Occipital lobe (tissue), 2 donors: Measurements from ENCODE around the gene LIN7A. TPM values are rescaled to one million over a fixed set of nuclear protein-coding genes. Genes with fewer than 3 reads are reported as not detected.

Experiments
- DNase-seq: peaks from one replicate; lab custom pipeline; 2025; lab: John Stamatoyannopoulos, UW
- total RNA-seq: library from RNA; depleted of rRNA; stranded (reverse); fragments of >200 nt; gene quantifications from one replicate; pipeline ENCODE4 v1.2.3, GENCODE V29; 2014

LIN7A gene, protein sequence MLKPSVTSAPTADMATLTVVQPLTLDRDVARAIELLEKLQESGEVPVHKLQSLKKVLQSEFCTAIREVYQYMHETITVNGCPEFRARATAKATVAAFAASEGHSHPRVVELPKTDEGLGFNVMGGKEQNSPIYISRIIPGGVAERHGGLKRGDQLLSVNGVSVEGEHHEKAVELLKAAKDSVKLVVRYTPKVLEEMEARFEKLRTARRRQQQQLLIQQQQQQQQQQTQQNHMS
- 37.7 TPM for total RNA-seq

DNA sequence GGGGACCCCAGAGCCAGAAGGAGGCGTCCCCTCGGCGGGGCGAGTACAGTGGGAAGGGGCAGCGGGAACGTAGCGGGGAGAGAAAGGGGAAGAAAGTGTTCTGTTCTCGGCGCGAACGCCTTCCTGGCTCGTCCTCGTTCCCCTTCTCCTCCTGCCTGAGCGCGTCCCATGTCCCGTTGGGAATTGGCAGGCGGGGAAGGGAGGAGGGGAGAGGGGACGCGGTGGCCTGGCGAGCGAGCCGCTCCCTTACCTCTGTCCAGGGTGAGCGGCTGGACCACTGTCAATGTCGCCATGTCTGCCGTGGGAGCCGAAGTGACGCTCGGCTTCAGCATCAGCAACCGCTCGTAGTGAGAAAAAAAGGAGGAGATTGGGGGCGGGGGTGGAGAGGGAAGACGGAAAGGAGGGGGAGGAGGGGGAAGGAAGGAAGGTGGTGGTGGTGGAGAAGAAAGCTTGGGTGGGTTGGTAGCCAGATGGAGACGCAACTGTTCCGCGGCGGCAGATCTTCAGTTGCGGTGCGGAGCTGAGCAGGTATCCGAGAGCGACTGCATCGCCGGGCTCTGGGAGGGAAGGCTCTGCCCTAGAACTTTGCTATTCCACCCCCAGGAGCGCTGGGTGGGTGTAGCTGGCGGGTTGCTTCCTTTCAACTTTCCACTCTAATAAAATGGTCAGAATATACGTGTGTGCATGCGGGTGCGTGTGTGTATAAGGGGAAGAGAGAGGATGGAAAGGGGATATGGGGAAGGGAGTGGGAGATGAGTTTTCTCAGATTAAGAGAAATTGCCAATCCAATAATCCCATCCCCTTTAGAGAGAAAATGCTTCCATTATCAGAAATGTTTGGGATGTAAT lies at the start of gene LIN7A:
Gene LIN7A, minus strand, starts transcription at position 544 of the 848 bp plus-strand sequence. Its CDS starts 212 bp downstream, at position 332.
- DNase-seq, result peak; percentile 73

- no peak for DNase-seq
Observed at GRCh38 chr12:80986224-80986623, 48.5 kb upstream of the LIN7A start.

- no peak for DNase-seq
Observed at GRCh38 chr12:80979816-80980215, 42.1 kb upstream of the LIN7A start.

- DNase-seq, result no peak
Observed at GRCh38 chr12:80979251-80979650, 41.5 kb upstream of the LIN7A start.

DNA sequence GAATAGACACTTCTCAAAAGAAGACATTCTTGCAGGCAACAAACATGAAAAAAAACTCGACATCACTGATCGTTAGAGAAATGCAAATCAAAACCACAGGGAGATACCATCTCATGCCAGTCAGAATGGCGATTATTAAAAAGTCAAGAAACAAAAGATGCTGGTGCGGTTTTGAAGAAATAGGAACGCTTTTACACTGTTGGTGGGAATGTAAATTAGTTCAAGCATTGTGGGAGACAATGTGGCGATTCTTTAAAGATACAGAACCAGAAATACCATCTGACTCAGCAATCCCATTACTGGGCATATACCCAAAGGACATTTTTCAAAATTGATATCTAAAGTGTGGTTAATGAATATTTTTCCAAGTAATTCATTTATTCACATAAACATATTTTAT lies 39.6 kb upstream of the LIN7A start:
- no peak for DNase-seq

DNA sequence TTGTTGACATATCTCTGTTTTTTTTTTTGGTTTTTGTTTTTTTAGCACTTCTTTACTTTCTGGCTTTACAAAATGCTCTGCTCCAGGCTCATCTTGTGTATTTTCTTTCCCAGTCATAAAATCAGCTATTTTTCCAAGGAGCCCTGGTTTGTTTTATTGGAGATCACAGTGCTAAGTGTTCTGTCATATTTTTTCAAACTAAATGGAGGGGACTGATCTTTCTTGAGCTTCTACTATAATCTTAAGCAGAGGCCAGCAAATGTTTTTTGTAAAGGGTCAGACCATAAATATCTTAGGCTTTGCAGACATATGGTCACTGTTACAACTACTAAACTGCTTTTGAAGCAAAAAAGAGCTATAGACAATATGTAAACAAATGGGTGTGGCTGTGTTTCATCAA lies 30.6 kb upstream of the LIN7A start:
- no peak for DNase-seq

DNA sequence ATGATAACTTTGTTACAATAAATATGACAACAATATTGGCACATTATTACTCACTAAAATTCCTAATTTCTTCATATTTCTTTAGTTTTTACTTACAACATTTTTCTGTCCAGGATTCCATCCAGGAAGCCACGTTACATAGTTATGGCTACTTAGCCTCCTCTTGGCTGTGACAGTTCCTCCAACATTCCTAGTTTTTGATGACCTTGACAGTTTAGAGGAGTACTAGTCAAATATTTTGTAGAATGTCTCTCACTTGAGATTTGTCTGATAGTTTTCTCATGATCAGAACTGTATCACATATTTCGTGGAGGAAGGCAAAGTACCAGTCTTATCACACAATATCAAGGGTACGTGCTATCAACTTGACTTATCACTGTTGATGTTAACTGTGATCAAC lies 29.8 kb upstream of the LIN7A start:
- no peak for DNase-seq

- DNase-seq, result no peak
Observed at GRCh38 chr12:80966001-80966400, 28.3 kb upstream of the LIN7A start.

DNA sequence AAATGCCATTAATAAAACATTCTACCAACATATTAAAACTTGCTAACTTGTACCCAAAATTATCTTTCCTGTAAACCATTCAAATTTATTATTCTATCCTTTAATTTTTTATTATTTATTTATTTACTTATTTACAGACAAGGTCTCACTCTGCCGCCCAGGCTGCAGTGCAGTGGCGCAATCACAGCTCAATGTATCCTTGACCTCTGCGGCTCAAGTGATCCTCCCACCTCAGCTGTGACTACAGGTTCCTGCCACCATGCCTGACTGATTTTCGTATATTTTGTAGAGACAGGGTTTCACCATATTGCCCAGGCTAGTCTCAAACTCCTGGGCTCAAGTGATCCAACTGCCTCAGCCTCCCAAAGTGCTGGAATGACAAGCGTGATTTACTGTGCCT lies 20.4 kb upstream of the LIN7A start:
- no peak for DNase-seq

GRCh38 chr12:80954857-80955520 lies 17.3 kb upstream of the LIN7A start:
- no peak for DNase-seq

DNA sequence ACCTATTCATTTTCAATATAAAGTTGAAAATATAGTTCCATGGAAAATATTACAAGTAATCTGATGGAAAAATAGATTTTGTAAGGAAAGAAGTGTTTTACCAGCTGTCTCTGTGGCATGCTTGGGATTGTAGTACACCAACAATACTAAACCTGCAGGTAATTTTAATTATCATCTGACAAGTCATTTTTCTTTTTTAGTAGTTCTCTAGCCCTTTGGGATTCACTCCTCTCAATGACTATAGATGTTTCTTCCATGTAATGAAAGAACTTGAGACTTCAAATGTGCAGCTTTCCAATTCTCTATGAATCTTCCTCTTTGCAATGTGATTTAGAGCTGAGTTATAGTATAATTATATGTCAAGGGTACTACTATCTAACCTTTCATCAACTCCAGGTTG lies 14.7 kb upstream of the LIN7A start:
- DNase-seq, result no peak

DNA sequence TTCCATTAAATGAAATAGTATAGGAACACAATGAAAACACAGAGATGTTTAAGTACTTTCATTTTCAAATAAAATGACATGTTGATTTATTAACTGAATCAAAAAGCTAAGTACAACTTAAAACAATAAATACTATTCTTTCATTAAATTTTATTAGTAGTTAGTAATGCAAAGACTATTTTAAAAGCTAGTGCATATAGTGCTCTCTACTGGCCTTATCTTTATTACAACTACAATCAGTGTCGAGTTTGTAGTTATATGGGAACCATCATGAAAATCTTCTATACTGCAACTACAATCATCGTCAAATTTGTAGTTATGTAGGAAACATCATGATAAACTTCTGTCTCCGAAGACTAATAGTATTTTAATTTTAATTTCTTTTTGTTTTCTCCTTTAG lies 8.9 kb upstream of the LIN7A start:
- DNase-seq, result no peak

DNA sequence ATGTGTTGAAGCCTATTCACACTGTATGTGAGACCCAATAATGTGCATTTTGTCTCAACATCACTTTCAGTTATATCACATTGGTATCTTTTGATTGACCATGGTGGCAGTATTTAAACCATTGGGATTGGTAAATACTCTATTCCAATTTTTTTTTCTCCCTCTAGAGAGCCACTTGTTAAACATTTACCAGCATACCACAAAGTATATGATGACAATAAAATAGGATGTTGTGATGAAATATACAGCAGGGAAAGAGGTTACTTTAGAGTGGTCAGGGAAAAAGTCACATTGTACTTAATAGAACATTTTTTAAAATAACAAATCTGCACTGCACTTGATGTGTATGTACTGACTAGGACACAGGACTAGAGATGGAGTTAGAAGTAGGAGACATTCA lies 5.6 kb upstream of the LIN7A start:
- no peak for DNase-seq

GRCh38 chr12:80941916-80942315 lies 4.2 kb upstream of the LIN7A start:
- DNase-seq, result no peak

DNA sequence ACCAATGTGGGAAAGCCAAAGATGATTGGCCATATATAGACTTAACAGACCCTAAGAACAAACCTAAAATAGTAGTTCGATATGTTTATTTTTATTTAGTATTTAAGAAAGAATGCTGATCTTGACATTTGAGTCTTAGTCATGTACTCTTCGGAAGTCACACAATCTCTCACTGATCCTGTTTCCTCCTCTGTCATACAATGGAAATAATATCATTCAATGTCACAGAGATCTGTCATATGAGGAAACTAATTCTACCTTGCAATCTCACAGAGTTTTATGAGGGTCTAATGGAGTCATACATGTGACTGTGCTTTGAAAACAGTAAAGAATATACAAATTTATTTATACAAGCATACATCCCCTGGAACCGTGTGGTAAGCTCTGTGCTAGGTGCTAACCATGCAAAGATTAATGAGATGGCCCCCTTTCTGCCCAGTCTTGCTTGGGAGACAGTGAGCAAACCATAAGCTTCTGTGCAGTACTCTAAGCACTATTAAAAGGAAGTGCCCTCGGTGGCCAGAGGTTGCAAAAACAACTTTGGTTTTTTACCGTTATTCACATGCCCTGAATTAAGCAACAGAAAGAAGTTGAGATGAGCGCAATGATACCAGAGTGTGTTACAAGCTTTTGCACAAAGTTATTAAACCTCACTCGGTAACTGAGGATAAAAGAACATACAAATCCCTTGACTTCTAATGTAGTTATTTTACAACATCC lies 1.7 kb upstream of the LIN7A start:
- no peak for DNase-seq

DNA sequence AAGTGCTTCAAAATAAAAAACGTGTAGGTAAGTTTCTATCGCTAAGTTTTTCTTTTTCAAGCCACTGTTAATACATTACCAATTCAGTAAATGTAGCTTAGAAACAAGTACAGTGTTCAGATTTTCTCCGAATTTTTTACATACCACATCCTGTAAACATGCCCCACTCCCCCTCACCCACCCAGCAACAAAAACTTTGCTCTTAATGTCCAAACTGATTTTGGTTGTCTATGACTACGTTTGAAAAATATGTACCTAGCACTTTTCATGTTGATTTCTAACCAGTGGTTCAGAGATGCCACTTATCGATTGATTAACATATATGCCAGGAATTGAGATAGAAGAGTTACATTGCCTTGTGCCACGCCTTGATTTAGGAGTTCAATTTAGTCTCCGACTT lies 663 bp upstream of the LIN7A start:
- no peak for DNase-seq

DNA sequence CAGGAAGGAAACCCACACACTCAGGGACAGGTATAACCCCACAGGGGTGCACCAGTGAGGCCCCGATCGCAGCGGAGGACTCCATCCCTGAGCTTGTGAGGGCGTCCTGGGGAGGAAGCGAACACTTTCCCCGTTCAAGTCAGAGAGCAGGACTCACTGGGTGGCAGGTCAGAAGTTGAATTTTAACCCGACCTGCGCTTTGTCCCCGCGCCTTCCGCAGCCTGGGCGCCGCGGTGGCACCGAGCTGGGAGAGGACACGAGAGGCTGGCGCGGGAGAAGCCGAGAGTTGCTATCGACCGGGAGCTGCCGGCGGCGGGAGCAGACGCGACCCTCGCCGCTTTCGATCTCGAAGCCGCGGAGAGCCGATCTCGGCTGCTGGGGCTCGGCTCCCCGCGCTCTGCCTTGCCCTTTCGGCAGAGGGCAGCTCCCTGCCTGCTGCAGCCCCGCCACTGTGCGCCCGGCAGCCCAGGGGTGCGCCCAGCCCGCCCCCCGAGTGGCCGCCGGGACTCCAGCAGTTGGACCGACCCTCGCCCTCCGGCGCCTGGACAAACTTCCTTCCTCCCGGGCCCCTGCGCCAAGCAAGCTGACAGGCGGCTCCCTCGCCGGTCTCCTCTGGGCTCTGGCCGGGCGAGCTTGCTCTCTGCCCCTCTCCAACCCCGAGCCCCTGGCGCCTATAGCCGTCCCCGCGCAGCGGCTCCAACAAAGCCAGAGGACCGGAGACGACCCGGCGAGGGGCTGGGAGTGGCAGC lies 918 bp downstream of the LIN7A start:
- DNase-seq, result peak; percentile 50

DNA sequence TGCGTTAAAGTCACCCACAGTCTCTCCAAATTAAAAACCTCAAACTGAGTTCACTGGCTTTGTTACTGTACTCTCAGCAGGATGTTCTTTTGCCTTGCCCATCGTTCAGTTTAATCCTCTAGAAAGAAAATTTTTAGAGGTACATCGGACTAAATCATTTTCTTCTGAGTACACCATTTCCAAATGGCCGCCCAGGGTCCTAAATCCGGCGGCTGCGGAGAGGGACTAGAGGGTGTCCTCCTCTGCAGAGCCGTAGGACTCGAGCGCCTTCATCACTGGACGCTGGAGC lies 1.4 kb downstream of the LIN7A start:
- no peak for DNase-seq

DNA sequence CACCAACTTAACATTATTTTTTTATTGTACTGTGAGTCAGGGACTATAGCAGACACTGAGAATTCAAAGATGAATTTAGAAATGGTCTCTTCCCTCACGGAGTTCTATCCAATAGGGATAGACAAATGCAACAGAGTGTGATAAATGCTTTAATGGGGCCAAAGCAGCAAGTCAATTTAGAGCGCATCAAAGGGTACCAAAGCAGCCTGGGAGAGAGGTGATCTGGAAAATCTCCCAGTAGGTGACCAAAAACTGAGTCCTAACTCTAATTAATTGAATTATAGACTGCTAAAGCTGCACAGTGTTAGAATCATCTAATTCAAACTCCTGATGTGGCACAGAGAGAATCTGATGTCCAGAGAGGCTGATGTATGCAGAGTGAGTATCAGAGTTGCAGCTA lies 2.6 kb downstream of the LIN7A start:
- DNase-seq, result no peak

GRCh38 chr12:80925983-80926382 lies 11.8 kb downstream of the LIN7A start:
- no peak for DNase-seq

GRCh38 chr12:80925237-80925636 lies 12.5 kb downstream of the LIN7A start:
- DNase-seq, result no peak
